HepG2 (cell line): ENCODE data around the gene MEIOB. TPM values are rescaled to one million over a fixed set of nuclear protein-coding genes. Genes with fewer than 3 reads are reported as not detected.

Experiments
- ARHGAP35 ChIP-seq: sonication (generic); formaldehyde crosslinking; IDR thresholded peaks from 2 replicates; pipeline ENCODE4 v1.9.0; 2022; ENCODE audit warnings: mild to moderate bottlenecking, inconsistent platforms, moderate library complexity, missing genetic modification reagents, borderline replicate concordance
- EED ChIP-seq: sonication (generic); formaldehyde crosslinking; IDR thresholded peaks from 2 replicates; pipeline ENCODE4 v1.5.0; 2020; ENCODE audit warnings: mild to moderate bottlenecking, missing genetic modification reagents
- HMG20A ChIP-seq: IDR thresholded peaks from 2 replicates; pipeline ENCODE4 v1.6.1; 2016; ENCODE audit warnings: borderline replicate concordance
- HNRNPK ChIP-seq: fragments of 200-400 bp; formaldehyde crosslinking; IDR thresholded peaks from 2 replicates; pipeline ENCODE4 v1.6.1; 2018; ENCODE audit warnings: low read length, low read depth, moderate library complexity, mild to moderate bottlenecking; ENCODE audit not compliant: poor library complexity, severe bottlenecking
- NAIF1 ChIP-seq: sonication (generic); formaldehyde crosslinking; IDR thresholded peaks from 2 replicates; pipeline ENCODE4 v1.5.0; 2020; ENCODE audit warnings: mild to moderate bottlenecking, missing genetic modification reagents, borderline replicate concordance
- SATB2 ChIP-seq: sonication (generic); formaldehyde crosslinking; IDR thresholded peaks from 2 replicates; pipeline ENCODE4 v1.5.0; 2020; ENCODE audit warnings: missing genetic modification reagents
- SRY ChIP-seq: sonication (generic); formaldehyde crosslinking; IDR thresholded peaks from 2 replicates; pipeline ENCODE4 v1.8.0; 2022; ENCODE audit warnings: mild to moderate bottlenecking, missing genetic modification reagents
- ZNF574 ChIP-seq: sonication (generic); formaldehyde crosslinking; IDR thresholded peaks from 2 replicates; pipeline ENCODE4 v1.4.0; 2020; ENCODE audit warnings: missing genetic modification reagents
- ZNF672 ChIP-seq: sonication (generic); formaldehyde crosslinking; IDR thresholded peaks from 2 replicates; pipeline ENCODE4 v1.8.1; 2022; ENCODE audit warnings: missing genetic modification reagents
- ZNF703 ChIP-seq: sonication (generic); formaldehyde crosslinking; IDR thresholded peaks from 2 replicates; pipeline ENCODE4 v1.5.1; 2020; ENCODE audit warnings: missing genetic modification reagents, mild to moderate bottlenecking, moderate library complexity, borderline replicate concordance
- ZNF777 ChIP-seq: sonication (generic); formaldehyde crosslinking; IDR thresholded peaks from 2 replicates; pipeline ENCODE4 v1.4.0; 2020; ENCODE audit warnings: missing genetic modification reagents
- ZNF816 ChIP-seq: sonication (generic); formaldehyde crosslinking; IDR thresholded peaks from 2 replicates; pipeline ENCODE4 v1.8.0; 2022; ENCODE audit warnings: missing genetic modification reagents, mild to moderate bottlenecking, borderline replicate concordance
- ZNF841 ChIP-seq: sonication (generic); formaldehyde crosslinking; IDR thresholded peaks from 2 replicates; pipeline ENCODE4 v1.8.1; 2023; ENCODE audit warnings: missing genetic modification reagents, borderline replicate concordance
- polyA plus RNA-seq, 8 experiments: library from polyadenylated mRNA; depleted of rRNA in 3 of 8; stranded (reverse) in 7 of 8; unstranded in 1 of 8; fragments of >200 nt; fragmentation: Illumina TruSeq in 4 of 8; extraction: Trizol in 4 of 8; gene quantifications; 2 replicates each; pipeline versions ENCODE4 v1.2.1 to v1.2.3, GENCODE V29; 2011 to 2016; ENCODE audit warnings: low read depth in 4 of 8, missing spikeins in 1 of 8, mixed read lengths in 1 of 8; ENCODE audit not compliant: insufficient read depth in 1 of 8
- total RNA-seq, 5 experiments: library from RNA; depleted of rRNA; stranded (reverse); fragments of >200 nt; fragmentation: Illumina TruSeq; extraction: Trizol; gene quantifications; 2 replicates each; pipeline ENCODE4 v1.2.3, GENCODE V29; 2016; ENCODE audit warnings: low read depth in 1 of 5
- TF ChIP-seq, protein P1 (sequence below): sonication (generic); formaldehyde crosslinking; IDR thresholded peaks from 2 replicates; pipeline ENCODE4 v1.9.0; 2021; ENCODE audit warnings: mild to moderate bottlenecking, missing genetic modification reagents
- TF ChIP-seq, protein P2 (sequence below): sonication (generic); formaldehyde crosslinking; IDR thresholded peaks from 2 replicates; pipeline ENCODE4 v1.5.0; 2020; ENCODE audit warnings: missing genetic modification reagents, mild to moderate bottlenecking, borderline replicate concordance
- TF ChIP-seq, protein P3 (sequence below): IDR thresholded peaks from 2 replicates; pipeline ENCODE4 v1.6.1; 2016; ENCODE audit warnings: low read depth

The MEIOB gene
- total and polyA plus RNA-seq, 2 of the 13 experiments (the other 11 are each of a cell fraction or from before 2014, with no cell fraction given) = 0.17 TPM; not detected in 1

GRCh38 chr16:1828645-1829410, 43.1 kb downstream of the MEIOB start (continued):
- TF ChIP-seq SATB2 (no peak), ZNF574 (CRISPR knock-in tag) (peak; percentile 45), ZNF777 (CRISPR knock-in tag) (no peak), NAIF1 (CRISPR knock-in tag) (no peak), ZNF703 (no peak), ZNF841 (CRISPR knock-in tag) (no peak), ZNF672 (CRISPR knock-in tag) (no peak), SRY (CRISPR knock-in tag) (no peak; the same call in 1 of the 2 replicates), HNRNPK (no peak), HMG20A (CRISPR knock-in tag) (peak; percentile 64; the same call in 1 of the 2 replicates), EED (no peak), ARHGAP35 (CRISPR knock-in tag) (no peak), ZNF816 (no peak)
- TF ChIP-seq, protein P1, sequence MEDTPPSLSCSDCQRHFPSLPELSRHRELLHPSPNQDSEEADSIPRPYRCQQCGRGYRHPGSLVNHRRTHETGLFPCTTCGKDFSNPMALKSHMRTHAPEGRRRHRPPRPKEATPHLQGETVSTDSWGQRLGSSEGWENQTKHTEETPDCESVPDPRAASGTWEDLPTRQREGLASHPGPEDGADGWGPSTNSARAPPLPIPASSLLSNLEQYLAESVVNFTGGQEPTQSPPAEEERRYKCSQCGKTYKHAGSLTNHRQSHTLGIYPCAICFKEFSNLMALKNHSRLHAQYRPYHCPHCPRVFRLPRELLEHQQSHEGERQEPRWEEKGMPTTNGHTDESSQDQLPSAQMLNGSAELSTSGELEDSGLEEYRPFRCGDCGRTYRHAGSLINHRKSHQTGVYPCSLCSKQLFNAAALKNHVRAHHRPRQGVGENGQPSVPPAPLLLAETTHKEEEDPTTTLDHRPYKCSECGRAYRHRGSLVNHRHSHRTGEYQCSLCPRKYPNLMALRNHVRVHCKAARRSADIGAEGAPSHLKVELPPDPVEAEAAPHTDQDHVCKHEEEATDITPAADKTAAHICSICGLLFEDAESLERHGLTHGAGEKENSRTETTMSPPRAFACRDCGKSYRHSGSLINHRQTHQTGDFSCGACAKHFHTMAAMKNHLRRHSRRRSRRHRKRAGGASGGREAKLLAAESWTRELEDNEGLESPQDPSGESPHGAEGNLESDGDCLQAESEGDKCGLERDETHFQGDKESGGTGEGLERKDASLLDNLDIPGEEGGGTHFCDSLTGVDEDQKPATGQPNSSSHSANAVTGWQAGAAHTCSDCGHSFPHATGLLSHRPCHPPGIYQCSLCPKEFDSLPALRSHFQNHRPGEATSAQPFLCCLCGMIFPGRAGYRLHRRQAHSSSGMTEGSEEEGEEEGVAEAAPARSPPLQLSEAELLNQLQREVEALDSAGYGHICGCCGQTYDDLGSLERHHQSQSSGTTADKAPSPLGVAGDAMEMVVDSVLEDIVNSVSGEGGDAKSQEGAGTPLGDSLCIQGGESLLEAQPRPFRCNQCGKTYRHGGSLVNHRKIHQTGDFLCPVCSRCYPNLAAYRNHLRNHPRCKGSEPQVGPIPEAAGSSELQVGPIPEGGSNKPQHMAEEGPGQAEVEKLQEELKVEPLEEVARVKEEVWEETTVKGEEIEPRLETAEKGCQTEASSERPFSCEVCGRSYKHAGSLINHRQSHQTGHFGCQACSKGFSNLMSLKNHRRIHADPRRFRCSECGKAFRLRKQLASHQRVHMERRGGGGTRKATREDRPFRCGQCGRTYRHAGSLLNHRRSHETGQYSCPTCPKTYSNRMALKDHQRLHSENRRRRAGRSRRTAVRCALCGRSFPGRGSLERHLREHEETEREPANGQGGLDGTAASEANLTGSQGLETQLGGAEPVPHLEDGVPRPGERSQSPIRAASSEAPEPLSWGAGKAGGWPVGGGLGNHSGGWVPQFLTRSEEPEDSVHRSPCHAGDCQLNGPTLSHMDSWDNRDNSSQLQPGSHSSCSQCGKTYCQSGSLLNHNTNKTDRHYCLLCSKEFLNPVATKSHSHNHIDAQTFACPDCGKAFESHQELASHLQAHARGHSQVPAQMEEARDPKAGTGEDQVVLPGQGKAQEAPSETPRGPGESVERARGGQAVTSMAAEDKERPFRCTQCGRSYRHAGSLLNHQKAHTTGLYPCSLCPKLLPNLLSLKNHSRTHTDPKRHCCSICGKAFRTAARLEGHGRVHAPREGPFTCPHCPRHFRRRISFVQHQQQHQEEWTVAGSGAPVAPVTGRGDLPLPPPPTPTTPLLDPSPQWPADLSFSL (CRISPR knock-in tag) = no peak
- TF ChIP-seq, protein P2, sequence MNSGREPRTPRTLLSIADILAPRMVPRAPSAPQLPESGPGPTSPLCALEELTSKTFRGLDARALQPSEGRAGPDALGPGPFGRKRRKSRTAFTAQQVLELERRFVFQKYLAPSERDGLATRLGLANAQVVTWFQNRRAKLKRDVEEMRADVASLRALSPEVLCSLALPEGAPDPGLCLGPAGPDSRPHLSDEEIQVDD (CRISPR knock-in tag) = no peak
- TF ChIP-seq, protein P3, sequence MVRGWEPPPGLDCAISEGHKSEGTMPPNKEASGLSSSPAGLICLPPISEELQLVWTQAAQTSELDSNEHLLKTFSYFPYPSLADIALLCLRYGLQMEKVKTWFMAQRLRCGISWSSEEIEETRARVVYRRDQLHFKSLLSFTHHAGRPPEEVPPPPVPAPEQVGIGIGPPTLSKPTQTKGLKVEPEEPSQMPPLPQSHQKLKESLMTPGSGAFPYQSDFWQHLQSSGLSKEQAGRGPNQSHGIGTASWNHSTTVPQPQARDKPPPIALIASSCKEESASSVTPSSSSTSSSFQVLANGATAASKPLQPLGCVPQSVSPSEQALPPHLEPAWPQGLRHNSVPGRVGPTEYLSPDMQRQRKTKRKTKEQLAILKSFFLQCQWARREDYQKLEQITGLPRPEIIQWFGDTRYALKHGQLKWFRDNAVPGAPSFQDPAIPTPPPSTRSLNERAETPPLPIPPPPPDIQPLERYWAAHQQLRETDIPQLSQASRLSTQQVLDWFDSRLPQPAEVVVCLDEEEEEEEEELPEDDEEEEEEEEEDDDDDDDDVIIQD (CRISPR knock-in tag) = peak; percentile 37; the same call in 1 of the 2 replicates
